GM19467 (cell line): ENCODE data around the gene ZNF138.
"Not testable (repeated sequence)": the region's sequence is repeated elsewhere in the genome, so short reads cannot be mapped to it uniquely, and the experiment has no call there.

Source experiments
- ATAC-seq: cut with Tn5 transposase; IDR thresholded peaks from one replicate; pipeline ENCODE4 v1.9.1; 2021; ENCODE audit warnings: mild to moderate bottlenecking, moderate library complexity; ENCODE audit not compliant: unreplicated experiment

ZNF138 gene

GRCh38 chr7:64838051-64838450 is 43.8 kb downstream of the ZNF138 start:
- not testable (repeated sequence) for ATAC-seq

DNA sequence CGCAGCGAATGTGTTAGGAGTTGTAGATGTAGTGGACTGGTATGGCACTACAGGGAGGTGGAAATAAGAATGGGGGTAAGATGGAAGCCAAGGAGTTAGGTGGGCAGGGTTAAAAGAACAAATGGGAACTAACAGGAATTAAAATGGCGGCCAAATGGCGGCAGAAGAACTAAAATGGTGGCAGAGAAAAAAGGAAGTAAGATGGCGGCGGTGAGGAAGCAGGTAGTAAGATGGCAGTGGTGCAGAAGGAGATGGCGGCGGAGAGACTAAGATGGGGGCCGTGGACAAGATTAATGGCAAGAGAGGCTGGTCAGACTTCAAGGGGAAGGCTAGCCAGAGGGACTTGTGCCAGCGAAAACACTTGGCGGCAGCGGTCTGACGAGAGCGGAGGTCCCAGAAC is 44.5 kb downstream of the ZNF138 start:
- ATAC-seq = no peak

GRCh38 chr7:64839910-64840309 is 45.7 kb downstream of the ZNF138 start:
- no peak for ATAC-seq

DNA sequence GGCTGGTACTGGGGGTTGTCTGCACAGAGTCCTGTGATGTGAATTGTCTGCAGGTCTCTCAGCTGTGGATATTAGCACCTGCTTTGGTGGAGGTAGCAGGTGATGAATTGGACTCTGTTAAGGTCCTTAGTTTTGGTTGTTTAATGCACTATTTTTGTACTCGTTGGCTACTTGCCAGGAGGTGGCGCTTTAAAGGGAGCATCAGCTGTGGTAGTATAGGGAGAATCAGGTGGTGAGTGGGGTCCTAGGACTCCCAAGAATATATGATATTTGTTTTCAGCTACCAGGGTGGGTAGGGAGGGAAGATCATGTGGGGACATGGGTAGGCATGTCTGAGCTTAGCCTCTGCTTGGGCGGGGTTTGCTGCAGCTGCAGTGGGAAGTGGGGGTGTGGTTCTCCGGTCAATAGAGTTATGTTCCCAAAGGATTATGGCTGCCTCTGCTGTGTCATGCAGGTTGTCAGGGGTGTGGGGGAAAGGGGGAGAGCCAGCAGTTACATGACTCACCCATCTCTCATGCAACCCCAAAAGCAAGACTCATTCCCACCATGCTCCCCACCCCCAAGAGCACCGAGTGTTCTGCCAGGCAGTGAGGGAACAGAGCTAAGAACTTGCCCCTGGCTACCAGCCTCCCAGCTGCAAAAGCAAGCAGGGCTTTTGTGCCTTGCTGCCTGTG is 55.2 kb downstream of the ZNF138 start:
- ATAC-seq = no peak

- ATAC-seq = no peak
Observed at GRCh38 chr7:64849924-64850499, 55.8 kb downstream of the ZNF138 start.

DNA sequence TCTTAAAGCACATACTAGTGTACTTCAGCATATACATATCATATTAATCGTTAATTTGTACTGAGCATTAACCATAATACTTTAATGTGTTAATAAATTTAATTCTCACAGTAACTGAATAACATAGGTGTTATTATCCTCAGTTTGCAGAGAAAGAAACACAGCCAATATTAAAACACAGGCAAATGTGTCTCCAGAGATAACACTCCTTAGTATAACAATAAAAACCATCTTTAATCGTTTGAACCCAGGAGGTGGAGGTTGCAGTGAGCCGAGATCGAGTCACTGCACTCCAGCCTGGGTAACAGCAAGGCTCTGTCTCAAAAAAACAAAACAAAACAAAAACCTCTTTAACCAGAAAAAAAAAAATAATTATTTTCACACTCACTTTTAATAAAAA is 59.5 kb downstream of the ZNF138 start:
- no peak for ATAC-seq

- ATAC-seq = no peak
Observed at GRCh38 chr7:64854969-64855368, 60.7 kb downstream of the ZNF138 start.

GRCh38 chr7:64863021-64863420 is 68.8 kb downstream of the ZNF138 start:
- no peak for ATAC-seq

- not testable (repeated sequence) for ATAC-seq
Observed at GRCh38 chr7:64863530-64863929, 69.3 kb downstream of the ZNF138 start.

DNA sequence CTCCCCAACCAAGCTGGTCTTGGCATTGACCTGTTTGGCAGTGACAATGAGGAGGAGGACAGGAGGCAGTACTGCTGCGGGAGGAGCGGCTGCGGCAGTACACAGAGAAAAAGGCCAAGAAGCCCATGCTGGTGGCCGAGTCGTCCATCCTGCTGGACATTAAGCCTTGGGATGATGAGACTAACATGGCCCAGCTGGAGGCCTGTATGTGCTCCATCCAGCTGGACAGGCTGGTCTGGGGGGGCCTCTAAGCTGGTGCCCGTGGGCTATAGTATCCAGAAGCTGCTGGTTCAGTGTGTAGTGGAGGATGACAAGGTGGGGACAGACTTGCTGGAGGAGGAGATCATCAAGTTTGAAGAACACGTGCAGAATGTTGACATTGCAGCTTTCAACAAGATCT is 69.7 kb downstream of the ZNF138 start:
- no peak for ATAC-seq

DNA sequence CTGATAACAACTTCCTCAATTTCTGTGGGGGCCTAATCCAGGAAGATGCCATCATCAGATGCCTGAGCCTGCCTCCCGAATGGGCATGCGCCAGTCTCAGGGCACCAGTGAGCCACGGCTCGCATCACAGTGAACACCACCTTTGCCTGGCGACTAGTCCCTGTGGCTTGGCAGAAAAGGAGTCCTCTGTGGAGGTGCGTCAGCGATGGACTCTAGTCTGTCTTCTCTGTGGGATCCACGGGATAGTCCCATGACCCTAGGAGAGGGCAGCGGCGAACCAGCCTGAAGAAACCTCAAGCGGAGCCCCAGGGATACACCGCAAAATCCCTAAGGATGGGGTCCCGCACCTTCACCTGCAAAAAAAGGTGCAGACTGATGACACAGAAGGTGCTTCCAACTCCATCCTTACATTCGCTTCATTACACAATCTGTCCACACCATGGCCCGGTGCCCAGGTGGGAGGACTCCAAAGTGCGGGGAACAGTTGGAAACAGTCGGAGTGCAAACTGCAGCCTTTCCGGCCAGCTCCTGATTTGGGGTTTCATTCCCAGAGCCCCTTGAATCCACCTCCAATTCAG is 73.7 kb downstream of the ZNF138 start:
- no peak for ATAC-seq

- no peak for ATAC-seq
Observed at GRCh38 chr7:64868499-64868898, 74.3 kb downstream of the ZNF138 start.

DNA sequence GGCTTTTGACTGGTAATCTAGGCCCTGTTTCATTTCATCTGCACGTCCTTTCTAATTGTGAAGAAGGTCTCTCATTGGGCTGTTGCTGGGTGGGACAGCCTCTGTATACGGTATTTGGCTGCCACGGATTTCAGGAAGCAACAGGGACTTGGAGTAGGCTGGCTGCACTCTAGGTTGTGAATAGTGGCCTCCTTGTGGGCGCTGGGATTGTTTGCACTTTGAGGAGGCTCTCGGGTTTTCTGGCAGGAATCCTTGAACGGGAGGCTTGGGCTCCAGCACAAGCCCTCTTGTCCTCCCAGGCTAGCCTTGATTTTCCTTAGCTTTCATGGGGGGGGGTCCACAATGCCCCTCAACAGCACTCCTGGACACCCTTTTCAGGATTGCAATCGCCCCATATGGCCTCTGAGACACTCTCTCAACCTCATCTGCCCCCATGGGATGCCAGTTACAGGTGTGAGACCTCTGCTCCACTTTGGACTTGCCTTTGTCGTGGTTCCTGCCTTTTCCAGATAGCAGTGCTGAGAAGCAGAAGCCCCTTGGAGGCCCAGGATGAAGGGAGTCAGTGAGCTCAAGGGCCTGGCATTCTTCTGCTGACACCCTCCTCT is 75.0 kb downstream of the ZNF138 start:
- no peak for ATAC-seq

DNA sequence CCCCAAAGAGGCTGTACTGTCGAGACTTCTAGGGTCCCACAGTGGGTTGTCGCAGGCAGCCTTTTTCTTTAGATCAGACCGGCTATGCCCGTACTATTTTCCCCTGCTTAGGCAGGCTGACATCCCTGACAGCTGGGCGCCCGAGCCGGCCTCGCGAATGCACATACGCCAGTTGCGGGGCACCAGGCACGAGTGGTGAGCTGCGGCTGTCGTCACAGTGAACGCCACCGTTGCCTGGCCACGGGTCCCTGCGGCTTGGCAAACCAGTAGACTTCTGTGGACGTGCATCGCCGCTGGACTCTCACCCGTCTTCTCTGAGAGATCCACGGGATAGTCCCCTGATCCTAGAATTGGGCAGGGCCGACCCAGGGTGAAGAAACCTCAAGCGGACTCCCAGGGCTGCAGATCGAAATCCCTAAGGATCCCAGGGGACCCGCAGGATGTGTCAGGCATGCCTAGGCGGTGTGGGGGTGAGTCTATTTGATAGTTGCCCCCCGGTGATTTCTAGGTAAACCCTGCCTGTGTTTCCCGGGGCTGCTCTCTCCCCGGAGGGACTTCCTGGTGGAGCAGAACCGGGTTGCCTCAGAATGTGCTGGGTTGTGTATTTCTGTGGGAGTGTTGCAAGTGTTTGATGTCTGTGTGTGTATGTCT is 75.8 kb downstream of the ZNF138 start:
- no peak for ATAC-seq

DNA sequence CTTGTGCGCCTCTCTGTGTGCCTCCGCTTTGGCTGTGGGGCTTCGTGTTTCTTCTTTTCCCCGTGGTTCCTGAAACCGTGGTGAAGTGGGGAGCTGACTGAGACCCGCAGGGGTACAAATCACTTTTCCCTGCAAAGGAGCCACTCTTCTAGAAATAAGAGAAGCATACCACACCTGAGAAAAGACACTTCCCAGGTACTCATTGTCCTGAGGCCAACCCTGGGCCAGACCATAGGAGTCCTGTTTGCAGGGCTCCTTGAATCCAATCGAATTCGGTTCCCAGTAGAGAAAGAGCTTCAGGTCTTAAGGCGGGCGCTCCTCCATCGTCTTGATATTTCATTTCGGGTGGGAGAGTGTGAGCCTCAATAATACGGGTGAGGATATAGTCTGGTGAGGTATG is 76.4 kb downstream of the ZNF138 start:
- ATAC-seq = no peak

GRCh38 chr7:64871761-64872160 is 77.5 kb downstream of the ZNF138 start:
- no peak for ATAC-seq

GRCh38 chr7:64872351-64873154 is 78.3 kb downstream of the ZNF138 start:
- ATAC-seq = no peak

DNA sequence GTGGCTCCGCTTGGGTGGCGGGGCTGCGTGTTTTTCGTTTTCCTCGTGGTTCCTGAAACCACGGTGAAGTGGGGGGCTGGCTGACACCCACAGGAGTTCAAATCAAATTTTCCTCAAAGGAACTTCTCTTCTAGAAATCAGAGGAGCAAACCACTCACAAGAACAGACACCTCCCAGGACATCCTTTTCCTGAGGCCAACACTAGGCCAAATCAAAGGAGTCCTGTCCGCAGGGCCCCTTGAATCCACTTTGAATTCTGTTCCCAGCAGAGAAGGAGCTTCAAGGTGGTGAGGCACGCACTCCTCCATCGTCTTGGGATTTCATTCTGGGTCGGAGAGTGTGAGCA is 78.9 kb downstream of the ZNF138 start:
- ATAC-seq = no peak

- no peak for ATAC-seq
Observed at GRCh38 chr7:64873517-64873916, 79.3 kb downstream of the ZNF138 start.

DNA sequence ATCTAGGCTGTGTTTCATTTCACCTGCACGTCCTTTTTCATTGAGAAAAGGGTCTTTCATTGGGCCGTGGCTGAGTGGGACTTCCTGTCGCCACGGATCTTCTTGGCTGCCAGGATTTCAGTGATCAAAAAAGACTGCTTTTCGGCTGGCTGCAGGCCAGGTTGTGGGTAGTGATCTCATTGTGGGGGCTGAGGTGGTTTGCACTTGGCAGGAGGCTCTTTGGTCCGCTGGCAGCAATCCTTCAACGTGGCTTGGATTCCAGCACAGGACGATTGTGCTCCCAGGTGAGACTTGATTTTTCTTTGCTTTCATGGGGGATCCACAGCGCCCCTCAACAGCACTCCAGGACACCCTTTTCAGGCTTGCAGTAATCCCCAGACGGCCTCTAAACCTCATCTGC is 79.9 kb downstream of the ZNF138 start:
- ATAC-seq = no peak
